Right lobe of liver (tissue), 4 donors: ENCODE measurements around the gene TSEN34.
"Not testable (repeated sequence)": the region's sequence is repeated elsewhere in the genome, so short reads cannot be mapped to it uniquely, and the experiment has no call there.

Source experiments
- CTCF ChIP-seq, 4 donors: fragments of 200-600 bp in 3 of 4; fragments of 450-650 bp in 1 of 4; IDR thresholded peaks; one replicate each; pipeline versions ENCODE4 v1.5.1 to v1.8.0; 2016 to 2022; ENCODE audit warnings: antibody characterized with exemption in 4 of 4, mild to moderate bottlenecking in 2 of 4
- POLR2A ChIP-seq: fragments of 450-650 bp; IDR thresholded peaks from one replicate; pipeline ENCODE4 v1.6.1; 2017; ENCODE audit warnings: antibody characterized with exemption, mild to moderate bottlenecking
- donor health status: DM: no; HTN: no; CAD: no.
- donor health status: DM: no; HTN: no; CAD: no.
- donor health status: DM: no; HTN: yes; CAD: no.

- not testable (repeated sequence) for TF ChIP-seq CTCF (IDR thresholded peaks at IDR 0.05); POLR2A
Observed at GRCh38 chr19:54214734-54215133, 23.6 kb downstream of the TSEN34 start.
